ENCODE data around the gene SMIM5. TPM values are rescaled to one million over a fixed set of nuclear protein-coding genes. Genes with fewer than 3 reads are reported as not detected.

The SMIM5 gene
- total and polyA plus RNA-seq, 2 of the 13 experiments (the other 11 are each of a cell fraction or from before 2014, with no cell fraction given), result not detected

GRCh38 chr17:75632863-75633485 is at the start of gene SMIM5 (continued):
- TF ChIP-seq CSRNP2 (CRISPR knock-in tag; conservative IDR thresholded peaks at IDR 0.05; ENCODE audit: low read depth) (no peak), ZNF124 (CRISPR knock-in tag; IDR thresholded peaks at IDR 0.05) (0 out of 2 replicates have a peak, but pooled peaks have one; percentile 27), HNRNPLL (IDR thresholded peaks at IDR 0.05; ENCODE audit: low read depth, low read length, poor library complexity, severe bottlenecking) (peak; percentile 36), AHR (CRISPR knock-in tag; IDR thresholded peaks at IDR 0.05) (0 out of 2 replicates have a peak, but pooled peaks have one; percentile 11), KDM2A (CRISPR knock-in tag; IDR thresholded peaks at IDR 0.05; ENCODE audit: borderline replicate concordance, low read depth) (peak; percentile 51; the same call in 1 of the 2 replicates), ZNF710 (CRISPR knock-in tag; IDR thresholded peaks at IDR 0.05; ENCODE audit: borderline replicate concordance) (no peak; the same call in 1 of the 2 replicates), ONECUT2 (CRISPR knock-in tag; IDR thresholded peaks at IDR 0.05) (no peak), KAT2B (IDR thresholded peaks at IDR 0.05; ENCODE audit: borderline replicate concordance, low read depth, low read length) (no peak), EP300 (IDR thresholded peaks at IDR 0.05; ENCODE audit: low read depth in 2 of 2, low read length in 2 of 2) (no peak), EP300 (CRISPR knock-in tag; IDR thresholded peaks at IDR 0.05; ENCODE audit: borderline replicate concordance) (no peak), TBL1XR1 (IDR thresholded peaks at IDR 0.05; ENCODE audit: borderline replicate concordance, low read length, partially characterized antibody) (no peak), ZNF878 (CRISPR knock-in tag; IDR thresholded peaks at IDR 0.05) (no peak), ZNF510 (CRISPR knock-in tag; IDR thresholded peaks at IDR 0.05; ENCODE audit: low read depth) (no peak), FOXP1 (IDR thresholded peaks at IDR 0.05) (no peak), FOXP1 (CRISPR knock-in tag; IDR thresholded peaks at IDR 0.05) (no peak), RERE (CRISPR knock-in tag; IDR thresholded peaks at IDR 0.05; ENCODE audit: low read depth) (no peak)
- TF ChIP-seq, protein P1, sequence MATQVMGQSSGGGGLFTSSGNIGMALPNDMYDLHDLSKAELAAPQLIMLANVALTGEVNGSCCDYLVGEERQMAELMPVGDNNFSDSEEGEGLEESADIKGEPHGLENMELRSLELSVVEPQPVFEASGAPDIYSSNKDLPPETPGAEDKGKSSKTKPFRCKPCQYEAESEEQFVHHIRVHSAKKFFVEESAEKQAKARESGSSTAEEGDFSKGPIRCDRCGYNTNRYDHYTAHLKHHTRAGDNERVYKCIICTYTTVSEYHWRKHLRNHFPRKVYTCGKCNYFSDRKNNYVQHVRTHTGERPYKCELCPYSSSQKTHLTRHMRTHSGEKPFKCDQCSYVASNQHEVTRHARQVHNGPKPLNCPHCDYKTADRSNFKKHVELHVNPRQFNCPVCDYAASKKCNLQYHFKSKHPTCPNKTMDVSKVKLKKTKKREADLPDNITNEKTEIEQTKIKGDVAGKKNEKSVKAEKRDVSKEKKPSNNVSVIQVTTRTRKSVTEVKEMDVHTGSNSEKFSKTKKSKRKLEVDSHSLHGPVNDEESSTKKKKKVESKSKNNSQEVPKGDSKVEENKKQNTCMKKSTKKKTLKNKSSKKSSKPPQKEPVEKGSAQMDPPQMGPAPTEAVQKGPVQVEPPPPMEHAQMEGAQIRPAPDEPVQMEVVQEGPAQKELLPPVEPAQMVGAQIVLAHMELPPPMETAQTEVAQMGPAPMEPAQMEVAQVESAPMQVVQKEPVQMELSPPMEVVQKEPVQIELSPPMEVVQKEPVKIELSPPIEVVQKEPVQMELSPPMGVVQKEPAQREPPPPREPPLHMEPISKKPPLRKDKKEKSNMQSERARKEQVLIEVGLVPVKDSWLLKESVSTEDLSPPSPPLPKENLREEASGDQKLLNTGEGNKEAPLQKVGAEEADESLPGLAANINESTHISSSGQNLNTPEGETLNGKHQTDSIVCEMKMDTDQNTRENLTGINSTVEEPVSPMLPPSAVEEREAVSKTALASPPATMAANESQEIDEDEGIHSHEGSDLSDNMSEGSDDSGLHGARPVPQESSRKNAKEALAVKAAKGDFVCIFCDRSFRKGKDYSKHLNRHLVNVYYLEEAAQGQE (IDR thresholded peaks at IDR 0.05; ENCODE audit: borderline replicate concordance in 1 of 2, low read depth in 1 of 2, low read length in 2 of 2), result no peak

Measured in HepG2 (cell line).